Gastrocnemius medialis (tissue), 4 donors: ENCODE results near the gene ANTXR1. TPM values are rescaled to one million over a fixed set of nuclear protein-coding genes. Genes with fewer than 3 reads are reported as not detected.

Source experiments
- ATAC-seq, 2 donors: fragments of 150-250 bp; one replicate each; pipeline ENCODE4 v1.9.1; 2016
- DNase-seq, 2 donors: peaks; one replicate each; pipeline ENCODE4 v3.0.0-alpha.2; 2019
- H3K27ac ChIP-seq, 4 donors: fragments of 200-600 bp; sonication (generic); 1 replicate in 1 of 4; 2 replicates in 3 of 4; pipeline ENCODE4 v1.5.1; 2016 to 2018; ENCODE audit warnings: mild to moderate bottlenecking in 2 of 4, moderate library complexity in 1 of 4
- H3K27me3 ChIP-seq, 3 donors: fragments of 200-600 bp; sonication (generic) in 2 of 3; 1 replicate in 1 of 3; 2 replicates in 2 of 3; pipeline versions ENCODE4 v1.5.1 to v1.6.0; 2016 to 2019; ENCODE audit warnings: mild to moderate bottlenecking in 1 of 3, moderate library complexity in 1 of 3
- H3K36me3 ChIP-seq, 2 donors: fragments of 200-600 bp; sonication (generic) in 1 of 2; one replicate each; pipeline ENCODE4 v1.5.1; 2017 to 2018
- H3K4me1 ChIP-seq, 2 donors: fragments of 200-600 bp; sonication (generic) in 1 of 2; one replicate each; pipeline ENCODE4 v1.5.1; 2016 to 2017; ENCODE audit warnings: mild to moderate bottlenecking in 2 of 2
- H3K4me3 ChIP-seq, 4 donors: fragments of 200-600 bp; sonication (generic) in 3 of 4; 1 replicate in 1 of 4; 2 replicates in 3 of 4; pipeline ENCODE4 v1.5.1; 2016 to 2019; ENCODE audit warnings: mild to moderate bottlenecking in 2 of 4
- H3K9me3 ChIP-seq, 3 donors: fragments of 200-600 bp; sonication (generic) in 2 of 3; 1 replicate in 1 of 3; 2 replicates in 2 of 3; pipeline ENCODE4 v1.5.1; 2016 to 2019
- POLR2A ChIP-seq, 2 donors: fragments of 450-650 bp; IDR thresholded peaks; one replicate each; pipeline ENCODE4 v1.6.1; 2017; ENCODE audit warnings: antibody characterized with exemption in 2 of 2, mild to moderate bottlenecking in 2 of 2, moderate library complexity in 2 of 2
- in situ Hi-C, 4 donors: fragments of 200-750 bp; cut with MboI; loops; one replicate each; pipeline versions ENCODE4 v1.15.0 to v1.8.0; 2017; ENCODE audit warnings: low sequenced_read_pairs in 4 of 4
- intact Hi-C: fragments of 100-400 bp; cut with DNase I; formaldehyde crosslinking; loops from one replicate; pipeline ENCODE4 v1.15.1; 2023; ENCODE audit warnings: low total_unique reads
- total RNA-seq, 4 donors: library from RNA; depleted of rRNA; stranded (reverse); fragments of >200 nt; gene quantifications; one replicate each; pipeline versions ENCODE4 v1.1.0 to v1.2.3, GENCODE V29; 2016
- TF ChIP-seq, protein P1 (sequence below), 5 experiments: fragments of 450-650 bp in 3 of 5; fragments of 200-600 bp in 2 of 5; sonication (generic) in 2 of 5; IDR thresholded peaks in 4 of 5; conservative IDR thresholded peaks in 1 of 5; 1 replicate in 4 of 5; 2 replicates in 1 of 5; pipeline ENCODE4 v1.5.1; 2016 to 2019; ENCODE audit warnings: antibody characterized with exemption in 5 of 5, mild to moderate bottlenecking in 3 of 5, moderate library complexity in 3 of 5

ANTXR1 gene
- total RNA-seq, 4 donors from 2014 or later, result 8.0 to 13.6 (median 9.7) TPM

DNA sequence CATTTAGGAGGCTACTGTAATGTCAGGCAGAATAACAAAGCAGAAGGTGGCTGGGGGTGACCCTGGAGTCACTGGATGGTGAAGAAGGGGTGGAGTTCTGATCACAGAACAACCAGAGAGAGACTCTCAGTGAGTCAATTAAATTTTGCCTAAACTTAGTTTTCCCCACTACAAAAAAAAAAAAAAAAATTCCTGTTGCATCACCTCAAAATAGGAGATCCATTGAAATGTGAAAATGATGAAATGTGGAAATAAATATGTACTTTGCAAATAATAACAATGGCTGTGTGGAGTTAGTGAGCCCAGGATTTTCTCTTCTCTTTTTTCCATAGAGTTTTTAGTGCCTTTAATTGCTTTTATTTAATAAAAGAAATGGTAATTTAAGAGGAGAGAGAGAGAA, 208.5 kb downstream of the ANTXR1 start:
- ATAC-seq (no peak), DNase-seq (no peak)
- intact Hi-C loops (no loop called here), in situ Hi-C loops (no loop called here)
- no peaks in the 10 kb centered on the region for H3K27me3 ChIP-seq
- peak overlapping the region in 2 of 4 donors; percentile 15 to 47 for H3K27ac ChIP-seq
- H3K4me3 ChIP-seq, result no peak overlapping the region
- no peak for TF ChIP-seq POLR2A (IDR thresholded peaks at IDR 0.05)
- TF ChIP-seq, protein P1, sequence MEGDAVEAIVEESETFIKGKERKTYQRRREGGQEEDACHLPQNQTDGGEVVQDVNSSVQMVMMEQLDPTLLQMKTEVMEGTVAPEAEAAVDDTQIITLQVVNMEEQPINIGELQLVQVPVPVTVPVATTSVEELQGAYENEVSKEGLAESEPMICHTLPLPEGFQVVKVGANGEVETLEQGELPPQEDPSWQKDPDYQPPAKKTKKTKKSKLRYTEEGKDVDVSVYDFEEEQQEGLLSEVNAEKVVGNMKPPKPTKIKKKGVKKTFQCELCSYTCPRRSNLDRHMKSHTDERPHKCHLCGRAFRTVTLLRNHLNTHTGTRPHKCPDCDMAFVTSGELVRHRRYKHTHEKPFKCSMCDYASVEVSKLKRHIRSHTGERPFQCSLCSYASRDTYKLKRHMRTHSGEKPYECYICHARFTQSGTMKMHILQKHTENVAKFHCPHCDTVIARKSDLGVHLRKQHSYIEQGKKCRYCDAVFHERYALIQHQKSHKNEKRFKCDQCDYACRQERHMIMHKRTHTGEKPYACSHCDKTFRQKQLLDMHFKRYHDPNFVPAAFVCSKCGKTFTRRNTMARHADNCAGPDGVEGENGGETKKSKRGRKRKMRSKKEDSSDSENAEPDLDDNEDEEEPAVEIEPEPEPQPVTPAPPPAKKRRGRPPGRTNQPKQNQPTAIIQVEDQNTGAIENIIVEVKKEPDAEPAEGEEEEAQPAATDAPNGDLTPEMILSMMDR (IDR thresholded peaks at IDR 0.05 in 4 of 5, conservative IDR thresholded peaks at IDR 0.05 in 1 of 5), result no peak
- H3K9me3 ChIP-seq, result no peaks in the 10 kb centered on the region
- no peaks in the 10 kb centered on the region for H3K36me3 ChIP-seq
- peaks cover 0 to 6% of the 10 kb centered on the region in 2 donors for H3K4me1 ChIP-seq

DNA sequence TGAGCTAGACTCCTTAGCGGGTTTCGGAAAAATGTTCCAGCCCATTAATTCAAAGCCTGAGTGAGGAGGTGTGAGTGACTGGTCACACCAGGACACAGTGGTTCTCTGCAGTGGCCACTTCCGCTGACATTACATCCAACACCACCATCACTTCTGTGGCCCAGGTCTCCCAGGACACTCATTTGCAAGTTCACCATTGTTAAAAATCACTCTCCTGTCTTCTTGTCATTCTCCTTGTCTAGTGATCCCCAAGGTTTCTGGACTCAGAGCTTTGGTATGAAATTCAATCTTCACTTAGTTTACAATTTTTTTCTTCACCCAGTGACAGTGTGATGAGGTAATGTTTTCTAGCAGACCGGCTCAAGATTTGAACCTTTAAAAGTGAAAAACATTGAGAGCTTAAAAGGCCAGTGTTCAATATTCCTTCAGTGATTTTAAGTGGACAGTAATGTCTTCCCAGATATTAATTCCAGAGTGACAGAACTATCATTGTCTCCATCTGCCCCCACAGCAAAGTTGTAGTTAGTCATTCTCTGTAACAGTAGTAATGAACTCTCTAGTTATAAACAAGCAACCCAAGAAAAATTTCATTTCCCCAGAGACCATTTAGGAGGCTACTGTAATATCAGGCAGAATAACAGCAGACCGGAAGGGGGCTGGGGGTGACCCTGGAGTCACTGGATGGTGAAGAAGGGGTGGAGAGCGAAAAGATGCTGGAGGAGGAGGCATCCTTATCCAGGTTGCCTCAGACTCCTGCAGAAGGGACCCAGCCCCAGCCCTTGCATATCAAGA, 209.2 kb downstream of the ANTXR1 start:
- Histone ChIP-seq H3K36me3 (no peaks in the 10 kb centered on the region), H3K9me3 (no peaks in the 10 kb centered on the region), H3K4me1 (peaks cover 0 to 6% of the 10 kb centered on the region in 2 donors), H3K27ac (peak overlapping the region in 2 of 4 donors; percentile 15 to 47), H3K27me3 (no peaks in the 10 kb centered on the region), H3K4me3 (no peak overlapping the region)
- in situ Hi-C loops, result no loop called here
- ATAC-seq, result no peak
- no peak for DNase-seq
- no peak for TF ChIP-seq POLR2A (IDR thresholded peaks at IDR 0.05)
- TF ChIP-seq, protein P1 (IDR thresholded peaks at IDR 0.05 in 4 of 5, conservative IDR thresholded peaks at IDR 0.05 in 1 of 5), result no peak
- intact Hi-C loops, result no loop called here

DNA sequence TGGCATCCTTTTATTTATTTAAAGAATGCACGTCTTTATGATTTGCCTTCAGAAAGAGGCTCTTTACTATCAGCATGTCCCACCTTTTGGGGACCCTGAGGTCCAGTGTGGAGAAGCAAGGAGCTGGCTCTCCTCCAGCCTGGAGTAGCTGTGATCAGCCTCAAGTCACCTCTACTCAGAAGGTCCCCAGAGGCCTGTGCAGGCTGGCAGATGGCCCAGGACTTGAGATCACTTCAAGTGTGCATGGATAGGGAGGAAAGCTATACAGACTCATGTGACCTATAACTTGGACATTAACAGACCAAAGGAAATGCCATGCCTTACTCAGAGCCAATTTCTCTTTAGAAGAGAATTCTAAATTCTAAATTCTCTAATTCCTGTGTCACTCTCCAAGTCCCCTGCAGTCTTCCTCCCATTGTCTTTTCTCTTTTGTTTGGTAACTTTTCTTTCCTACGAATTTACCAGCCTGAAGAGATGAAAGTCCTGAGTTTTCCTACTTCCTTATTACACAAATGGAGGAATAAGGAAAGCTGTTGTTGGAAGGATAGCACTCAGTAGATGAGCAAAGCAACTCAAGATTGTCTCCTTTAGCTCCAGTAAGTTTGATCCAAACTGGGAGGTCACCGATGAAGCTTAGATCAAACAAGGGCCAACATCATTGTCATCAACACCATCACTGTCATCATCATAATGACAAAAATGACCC, 210.1 kb downstream of the ANTXR1 start:
- no peak for TF ChIP-seq POLR2A (IDR thresholded peaks at IDR 0.05)
- TF ChIP-seq, protein P1 (IDR thresholded peaks at IDR 0.05 in 4 of 5, conservative IDR thresholded peaks at IDR 0.05 in 1 of 5), result no peak

DNA sequence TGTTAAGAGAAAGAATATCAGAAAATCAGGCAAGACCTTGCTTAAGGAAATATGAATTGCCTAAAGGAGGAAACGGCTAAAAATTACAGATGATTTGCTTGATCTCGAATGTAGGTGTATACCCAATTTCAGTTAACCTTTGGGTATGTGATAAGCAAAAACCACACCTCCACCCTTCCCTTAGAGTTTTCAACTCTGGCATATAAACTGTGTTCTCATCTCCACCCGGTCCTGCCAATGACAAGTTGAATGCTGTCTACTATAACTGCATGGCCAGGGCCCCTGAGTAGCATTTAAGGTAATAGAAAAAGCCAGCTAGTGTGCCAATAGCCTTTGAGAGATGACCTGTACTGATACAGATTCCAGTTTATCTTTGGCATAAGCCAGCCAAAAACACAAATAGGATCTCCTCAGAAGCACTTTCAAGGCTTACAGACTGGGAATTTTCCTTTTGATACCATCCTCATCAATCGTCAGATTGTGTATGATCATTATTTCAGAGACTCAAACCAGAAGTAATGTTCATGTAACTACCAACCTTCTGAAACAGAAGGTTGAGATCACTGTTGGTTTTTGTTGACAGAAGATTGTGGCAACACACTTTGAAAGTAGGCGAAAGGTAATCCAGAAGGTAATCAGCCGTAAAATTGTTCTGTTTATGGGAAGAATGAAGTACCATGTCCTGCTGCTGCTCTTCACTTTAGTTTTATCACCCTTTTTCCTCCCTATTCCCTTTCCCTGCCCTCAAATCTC, 211.0 kb downstream of the ANTXR1 start:
- in situ Hi-C loops, result no loop called here

More for the DNA sequence above, 210.1 kb downstream of the ANTXR1 start:
- Histone ChIP-seq H3K4me3 (no peak overlapping the region), H3K27ac (no peak overlapping the region), H3K4me1 (peaks cover 0 to 6% of the 10 kb centered on the region in 2 donors), H3K27me3 (no peaks in the 10 kb centered on the region), H3K9me3 (no peaks in the 10 kb centered on the region), H3K36me3 (no peaks in the 10 kb centered on the region)
- no peak for DNase-seq
- intact Hi-C loops (no loop called here), in situ Hi-C loops (no loop called here)
- ATAC-seq, result no peak

More for the DNA sequence above, 211.0 kb downstream of the ANTXR1 start:
- Histone ChIP-seq H3K9me3 (no peaks in the 10 kb centered on the region), H3K4me3 (no peak overlapping the region), H3K27me3 (no peaks in the 10 kb centered on the region), H3K4me1 (peaks cover 0 to 6% of the 10 kb centered on the region in 2 donors), H3K27ac (no peak overlapping the region), H3K36me3 (no peaks in the 10 kb centered on the region)
- TF ChIP-seq, protein P1 (IDR thresholded peaks at IDR 0.05 in 4 of 5, conservative IDR thresholded peaks at IDR 0.05 in 1 of 5), result no peak
- no peak for TF ChIP-seq POLR2A (IDR thresholded peaks at IDR 0.05)
- ATAC-seq (no peak), DNase-seq (no peak)
- intact Hi-C loops, result no loop called here
